HepG2 (cell line): Measurements from ENCODE around the gene STIM1. TPM values are rescaled to one million over a fixed set of nuclear protein-coding genes. Genes with fewer than 3 reads are reported as not detected.

ENCODE experiments used
- ATAC-seq: fragments of 200-7000 bp; cut with Tn5 transposase; 3 replicates; pipeline ENCODE4 v1.9.1; 2020; ENCODE audit warnings: mild to moderate bottlenecking, moderate library complexity
- BruUV-seq: library from RNA; stranded (reverse); fragments of 400-500 nt; replicated peaks from 2 replicates; lab custom pipeline; 2021; lab: Mats Ljungman, UMichigan
- CTCF ChIA-PET: fragments of 300-600 bp; formaldehyde crosslinking; extraction: SDS; loops from one replicate; lab custom pipeline; 2021; ENCODE audit warnings: low total read pairs, inconsistent platforms, low intra/inter-chr PET ratio; lab: Yijun Ruan, JAX
- POLR2A ChIA-PET: fragments of 350-600 bp; sonication (Branson Sonifier 250); formaldehyde crosslinking; loops from one replicate; lab custom pipeline; 2020; ENCODE audit warnings: antibody characterized with exemption, inconsistent platforms; lab: Yijun Ruan, JAX
- DNase-seq: peaks from one replicate; pipeline ENCODE4 v3.0.0-alpha.2; 2015; ENCODE audit warnings: low spot score
- FAIRE-seq: peaks from 3 replicates; lab custom pipeline; 2011; peaks lifted over from hg19 to GRCh38; lab: Jason Lieb, UNC
- H2AFZ ChIP-seq: one replicate; pipeline ENCODE4 v1.6.1; 2011; ENCODE audit warnings: low read length, inconsistent platforms
- H3K27ac ChIP-seq: fragments of 300-600 bp; 3 replicates; pipeline ENCODE4 v1.8.0; 2011; ENCODE audit warnings: mixed run types, mild to moderate bottlenecking, mixed read lengths, low read length, inconsistent platforms; ENCODE audit not compliant: insufficient read depth; ENCODE audit errors: extremely low read length
- H3K27me3 ChIP-seq, 2 experiments: fragments of 200-600 bp in 1 of 2; 2 replicates in 1 of 2; 3 replicates in 1 of 2; pipeline versions ENCODE4 v1.6.0 to v1.8.0; 2011; ENCODE audit warnings: low read length in 2 of 2, mild to moderate bottlenecking in 2 of 2, moderate library complexity in 2 of 2, inconsistent platforms in 1 of 2; ENCODE audit not compliant: insufficient read depth in 2 of 2, control insufficient read depth in 1 of 2
- H3K36me3 ChIP-seq, 2 experiments: fragments of 200-600 bp in 1 of 2; replicated peaks in 1 of 2; 2 replicates in 1 of 2; 3 replicates in 1 of 2; pipeline versions ENCODE4 v1.5.1 to v1.8.0; 2011; ENCODE audit warnings: low read length in 2 of 2, inconsistent platforms in 1 of 2; ENCODE audit not compliant: insufficient read depth in 2 of 2, control insufficient read depth in 1 of 2
- H3K4me1 ChIP-seq: 2 replicates; pipeline ENCODE4 v1.5.1; 2012; ENCODE audit warnings: low read length, inconsistent platforms; ENCODE audit not compliant: insufficient read depth
- H3K4me2 ChIP-seq: 2 replicates; pipeline ENCODE4 v1.6.0; 2011; ENCODE audit warnings: low read depth, low read length, inconsistent platforms
- H3K4me3 ChIP-seq, 3 experiments: fragments of 200-600 bp in 1 of 3; sonication (generic), shearing (Covaris generic) in 1 of 3; replicated peaks in 1 of 3; 2 replicates each; pipeline ENCODE4 v1.5.1; 2011 to 2016; ENCODE audit warnings: low read length in 3 of 3, inconsistent platforms in 2 of 3, low read depth in 2 of 3, mild to moderate bottlenecking in 2 of 3, control low read depth in 1 of 3, mixed read lengths in 1 of 3; ENCODE audit not compliant: insufficient read depth in 1 of 3
- H3K79me2 ChIP-seq: one replicate; pipeline ENCODE4 v1.6.1; 2011; ENCODE audit warnings: low read length, inconsistent platforms; ENCODE audit not compliant: insufficient read depth
- H3K9ac ChIP-seq: 2 replicates; pipeline ENCODE4 v1.6.0; 2011; ENCODE audit warnings: mild to moderate bottlenecking, low read depth, low read length, inconsistent platforms; ENCODE audit not compliant: insufficient read depth
- H3K9me3 ChIP-seq: 2 replicates; pipeline ENCODE4 v1.5.1; 2012; ENCODE audit warnings: mild to moderate bottlenecking, low read length
- H4K20me1 ChIP-seq: 2 replicates; pipeline ENCODE4 v1.6.0; 2011; ENCODE audit warnings: inconsistent platforms, mild to moderate bottlenecking, low read length, moderate library complexity; ENCODE audit not compliant: insufficient read depth
- MTF1 ChIP-seq: sonication (generic); formaldehyde crosslinking; IDR thresholded peaks from 2 replicates; pipeline ENCODE4 v1.5.0; 2020; ENCODE audit warnings: missing genetic modification reagents
- NFIB ChIP-seq: sonication (generic); formaldehyde crosslinking; IDR thresholded peaks from 2 replicates; pipeline ENCODE4 v1.9.0; 2021; ENCODE audit warnings: missing genetic modification reagents, mild to moderate bottlenecking, borderline replicate concordance
- NR1H2 ChIP-seq: sonication (generic); formaldehyde crosslinking; IDR thresholded peaks from 2 replicates; pipeline ENCODE4 v1.8.1; 2022; ENCODE audit warnings: low read depth, missing genetic modification reagents, borderline replicate concordance
- POGZ ChIP-seq: sonication (generic); formaldehyde crosslinking; IDR thresholded peaks from 2 replicates; pipeline ENCODE4 v1.4.0; 2020; ENCODE audit warnings: mild to moderate bottlenecking, missing genetic modification reagents
- SALL1 ChIP-seq: sonication (generic); formaldehyde crosslinking; IDR thresholded peaks from 2 replicates; pipeline ENCODE4 v1.8.0; 2022; ENCODE audit warnings: mild to moderate bottlenecking, missing genetic modification reagents
- SETDB1 ChIP-seq: sonication (generic); formaldehyde crosslinking; IDR thresholded peaks from 2 replicates; pipeline ENCODE4 v1.5.1; 2020; ENCODE audit warnings: missing genetic modification reagents, mild to moderate bottlenecking, borderline replicate concordance
- STAT5B ChIP-seq: sonication (generic); formaldehyde crosslinking; IDR thresholded peaks from 2 replicates; pipeline ENCODE4 v1.4.0; 2020; ENCODE audit warnings: missing genetic modification reagents
- ZNF292 ChIP-seq: sonication (generic); formaldehyde crosslinking; IDR thresholded peaks from 2 replicates; pipeline ENCODE4 v1.8.1; 2022; ENCODE audit warnings: mild to moderate bottlenecking, low read depth, missing genetic modification reagents, borderline replicate concordance
- ZNF350 ChIP-seq: sonication (generic); formaldehyde crosslinking; IDR thresholded peaks from 2 replicates; pipeline ENCODE4 v1.4.0; 2020; ENCODE audit warnings: mild to moderate bottlenecking, low read depth, missing genetic modification reagents, borderline replicate concordance
- ZNF496 ChIP-seq: sonication (generic); formaldehyde crosslinking; IDR thresholded peaks from 2 replicates; pipeline ENCODE4 v1.8.1; 2023; ENCODE audit warnings: mild to moderate bottlenecking, moderate library complexity, missing genetic modification reagents; ENCODE audit not compliant: insufficient replicate concordance
- ZNF616 ChIP-seq: sonication (generic); formaldehyde crosslinking; IDR thresholded peaks from 2 replicates; pipeline ENCODE4 v1.5.0; 2020; ENCODE audit warnings: low read depth, mild to moderate bottlenecking, missing genetic modification reagents
- ZNF777 ChIP-seq: sonication (generic); formaldehyde crosslinking; IDR thresholded peaks from 2 replicates; pipeline ENCODE4 v1.4.0; 2020; ENCODE audit warnings: missing genetic modification reagents
- ZSCAN21 ChIP-seq: sonication (generic); formaldehyde crosslinking; IDR thresholded peaks from 2 replicates; pipeline ENCODE4 v1.8.0; 2022; ENCODE audit warnings: mild to moderate bottlenecking, missing genetic modification reagents, moderate library complexity, borderline replicate concordance
- ZSCAN22 ChIP-seq: sonication (generic); formaldehyde crosslinking; IDR thresholded peaks from 2 replicates; pipeline ENCODE4 v1.4.0; 2020; ENCODE audit warnings: mild to moderate bottlenecking, missing genetic modification reagents
- WGBS: methylation state at CpG from one replicate; pipeline ENCODE4 v1.1.6; 2017; ENCODE audit warnings: low lambda C conversion rate; 5-methylcytosine and 5-hydroxymethylcytosine counted together
- in situ Hi-C: cut with HindIII; loops from 2 replicates; pipeline ENCODE4 v1.10.0; 2017; ENCODE audit warnings: low pct_unique_long_range_greater_than_20kb; ENCODE audit not compliant: extremely low pct_ligation_motif_present
- intact Hi-C: fragments of 100-400 bp; cut with micrococcal nuclease; formaldehyde crosslinking; loops from one replicate; pipeline ENCODE4 v1.10.0; 2022; ENCODE audit not compliant: unreplicated experiment
- polyA plus RNA-seq, 8 experiments: library from polyadenylated mRNA; depleted of rRNA in 3 of 8; stranded (reverse) in 7 of 8; unstranded in 1 of 8; fragments of >200 nt; fragmentation: Illumina TruSeq in 4 of 8; extraction: Trizol in 4 of 8; gene quantifications; 2 replicates each; pipeline versions ENCODE4 v1.2.1 to v1.2.3, GENCODE V29; 2011 to 2016; ENCODE audit warnings: low read depth in 4 of 8, missing spikeins in 1 of 8, mixed read lengths in 1 of 8; ENCODE audit not compliant: insufficient read depth in 1 of 8
- total RNA-seq, 5 experiments: library from RNA; depleted of rRNA; stranded (reverse); fragments of >200 nt; fragmentation: Illumina TruSeq; extraction: Trizol; gene quantifications; 2 replicates each; pipeline ENCODE4 v1.2.3, GENCODE V29; 2016; ENCODE audit warnings: low read depth in 1 of 5
- TF ChIP-seq, protein P1 (sequence below): IDR thresholded peaks from 2 replicates; pipeline ENCODE4 v1.6.1; 2018; ENCODE audit warnings: missing genetic modification reagents, mild to moderate bottlenecking, missing compliant biosample characterization
- TF ChIP-seq, protein P2 (sequence below): sonication (generic); formaldehyde crosslinking; IDR thresholded peaks from 2 replicates; pipeline ENCODE4 v1.4.0; 2020; ENCODE audit warnings: mild to moderate bottlenecking, missing genetic modification reagents, borderline replicate concordance
- TF ChIP-seq, protein P3 (sequence below): sonication (generic); formaldehyde crosslinking; IDR thresholded peaks from 2 replicates; pipeline ENCODE4 v1.4.0; 2020; ENCODE audit warnings: missing genetic modification reagents
- TF ChIP-seq, protein P4 (sequence below): IDR thresholded peaks from 2 replicates; pipeline ENCODE4 v1.4.0; 2020; ENCODE audit warnings: mild to moderate bottlenecking, missing genetic modification reagents

Gene STIM1
- total and polyA plus RNA-seq, 2 of the 13 experiments (the other 11 are each of a cell fraction or from before 2014, with no cell fraction given): 19.2 to 28.5 TPM

DNA sequence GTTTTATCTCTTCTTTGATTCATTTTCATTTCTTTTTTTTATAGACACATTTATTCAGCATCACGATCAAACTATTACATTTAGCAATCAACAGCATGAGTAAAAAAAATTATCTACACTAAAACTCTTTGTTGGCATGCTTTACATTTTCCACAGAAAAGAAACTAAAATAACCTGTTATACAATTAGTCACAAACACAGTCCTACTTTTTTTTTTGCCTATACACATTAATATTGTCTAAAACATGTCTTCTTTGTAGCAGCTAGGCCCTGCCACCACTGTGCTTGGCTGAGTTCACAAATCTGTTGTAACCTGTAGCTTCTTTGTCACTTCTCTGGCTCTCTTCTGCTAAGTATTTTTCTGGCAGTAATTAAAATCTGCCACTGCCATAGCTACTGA lies 117.0 kb downstream of the STIM1 start:
- H3K27ac ChIP-seq: no peak overlapping the region
- no peak overlapping the region for H3K9ac ChIP-seq
- H3K4me3 ChIP-seq: no peak overlapping the region
- in situ Hi-C loops (no loop called here), intact Hi-C loops (no loop called here)
- no peak overlapping the region for H3K4me2 ChIP-seq
- ChIA-PET POLR2A (no interaction called here), CTCF (no interaction called here)
- no peak for ATAC-seq
- no peaks in the 10 kb centered on the region for H4K20me1 ChIP-seq
- FAIRE-seq: no peak
- H3K79me2 ChIP-seq: no peaks in the 10 kb centered on the region
- H3K9me3 ChIP-seq: no peaks in the 10 kb centered on the region
- no peak for DNase-seq
- H3K27me3 ChIP-seq: no peaks in the 10 kb centered on the region
- peaks cover 5 to 10% of the 10 kb centered on the region in 2 experiments; a peak in 3 of 5 replicates for H3K36me3 ChIP-seq
- no peak overlapping the region for H2AFZ ChIP-seq
- H3K4me1 ChIP-seq: no peaks in the 10 kb centered on the region
- WGBS: 98% methylated on average over 1 of the region's 1 CpG
- BruUV-seq: no TSS peak
- TF ChIP-seq ZNF496: no peak
- TF ChIP-seq STAT5B: no peak
- TF ChIP-seq ZNF292: no peak
- TF ChIP-seq POGZ (CRISPR knock-in tag): no peak
- TF ChIP-seq SALL1 (CRISPR knock-in tag): no peak
- no peak for TF ChIP-seq MTF1 (CRISPR knock-in tag)
- no peak for TF ChIP-seq NFIB (CRISPR knock-in tag)
- TF ChIP-seq, protein P1, sequence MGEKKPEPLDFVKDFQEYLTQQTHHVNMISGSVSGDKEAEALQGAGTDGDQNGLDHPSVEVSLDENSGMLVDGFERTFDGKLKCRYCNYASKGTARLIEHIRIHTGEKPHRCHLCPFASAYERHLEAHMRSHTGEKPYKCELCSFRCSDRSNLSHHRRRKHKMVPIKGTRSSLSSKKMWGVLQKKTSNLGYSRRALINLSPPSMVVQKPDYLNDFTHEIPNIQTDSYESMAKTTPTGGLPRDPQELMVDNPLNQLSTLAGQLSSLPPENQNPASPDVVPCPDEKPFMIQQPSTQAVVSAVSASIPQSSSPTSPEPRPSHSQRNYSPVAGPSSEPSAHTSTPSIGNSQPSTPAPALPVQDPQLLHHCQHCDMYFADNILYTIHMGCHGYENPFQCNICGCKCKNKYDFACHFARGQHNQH (CRISPR knock-in tag): no peak
- TF ChIP-seq, protein P2, sequence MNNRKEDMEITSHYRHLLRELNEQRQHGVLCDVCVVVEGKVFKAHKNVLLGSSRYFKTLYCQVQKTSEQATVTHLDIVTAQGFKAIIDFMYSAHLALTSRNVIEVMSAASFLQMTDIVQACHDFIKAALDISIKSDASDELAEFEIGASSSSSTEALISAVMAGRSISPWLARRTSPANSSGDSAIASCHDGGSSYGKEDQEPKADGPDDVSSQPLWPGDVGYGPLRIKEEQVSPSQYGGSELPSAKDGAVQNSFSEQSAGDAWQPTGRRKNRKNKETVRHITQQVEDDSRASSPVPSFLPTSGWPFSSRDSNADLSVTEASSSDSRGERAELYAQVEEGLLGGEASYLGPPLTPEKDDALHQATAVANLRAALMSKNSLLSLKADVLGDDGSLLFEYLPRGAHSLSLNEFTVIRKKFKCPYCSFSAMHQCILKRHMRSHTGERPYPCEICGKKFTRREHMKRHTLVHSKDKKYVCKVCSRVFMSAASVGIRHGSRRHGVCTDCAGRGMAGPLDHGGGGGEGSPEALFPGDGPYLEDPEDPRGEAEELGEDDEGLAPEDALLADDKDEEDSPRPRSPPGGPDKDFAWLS (CRISPR knock-in tag): no peak
- TF ChIP-seq ZNF616 (CRISPR knock-in tag): no peak
- TF ChIP-seq ZSCAN22 (CRISPR knock-in tag): no peak
- TF ChIP-seq, protein P3, sequence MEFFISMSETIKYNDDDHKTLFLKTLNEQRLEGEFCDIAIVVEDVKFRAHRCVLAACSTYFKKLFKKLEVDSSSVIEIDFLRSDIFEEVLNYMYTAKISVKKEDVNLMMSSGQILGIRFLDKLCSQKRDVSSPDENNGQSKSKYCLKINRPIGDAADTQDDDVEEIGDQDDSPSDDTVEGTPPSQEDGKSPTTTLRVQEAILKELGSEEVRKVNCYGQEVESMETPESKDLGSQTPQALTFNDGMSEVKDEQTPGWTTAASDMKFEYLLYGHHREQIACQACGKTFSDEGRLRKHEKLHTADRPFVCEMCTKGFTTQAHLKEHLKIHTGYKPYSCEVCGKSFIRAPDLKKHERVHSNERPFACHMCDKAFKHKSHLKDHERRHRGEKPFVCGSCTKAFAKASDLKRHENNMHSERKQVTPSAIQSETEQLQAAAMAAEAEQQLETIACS (CRISPR knock-in tag): no peak
- TF ChIP-seq, protein P4, sequence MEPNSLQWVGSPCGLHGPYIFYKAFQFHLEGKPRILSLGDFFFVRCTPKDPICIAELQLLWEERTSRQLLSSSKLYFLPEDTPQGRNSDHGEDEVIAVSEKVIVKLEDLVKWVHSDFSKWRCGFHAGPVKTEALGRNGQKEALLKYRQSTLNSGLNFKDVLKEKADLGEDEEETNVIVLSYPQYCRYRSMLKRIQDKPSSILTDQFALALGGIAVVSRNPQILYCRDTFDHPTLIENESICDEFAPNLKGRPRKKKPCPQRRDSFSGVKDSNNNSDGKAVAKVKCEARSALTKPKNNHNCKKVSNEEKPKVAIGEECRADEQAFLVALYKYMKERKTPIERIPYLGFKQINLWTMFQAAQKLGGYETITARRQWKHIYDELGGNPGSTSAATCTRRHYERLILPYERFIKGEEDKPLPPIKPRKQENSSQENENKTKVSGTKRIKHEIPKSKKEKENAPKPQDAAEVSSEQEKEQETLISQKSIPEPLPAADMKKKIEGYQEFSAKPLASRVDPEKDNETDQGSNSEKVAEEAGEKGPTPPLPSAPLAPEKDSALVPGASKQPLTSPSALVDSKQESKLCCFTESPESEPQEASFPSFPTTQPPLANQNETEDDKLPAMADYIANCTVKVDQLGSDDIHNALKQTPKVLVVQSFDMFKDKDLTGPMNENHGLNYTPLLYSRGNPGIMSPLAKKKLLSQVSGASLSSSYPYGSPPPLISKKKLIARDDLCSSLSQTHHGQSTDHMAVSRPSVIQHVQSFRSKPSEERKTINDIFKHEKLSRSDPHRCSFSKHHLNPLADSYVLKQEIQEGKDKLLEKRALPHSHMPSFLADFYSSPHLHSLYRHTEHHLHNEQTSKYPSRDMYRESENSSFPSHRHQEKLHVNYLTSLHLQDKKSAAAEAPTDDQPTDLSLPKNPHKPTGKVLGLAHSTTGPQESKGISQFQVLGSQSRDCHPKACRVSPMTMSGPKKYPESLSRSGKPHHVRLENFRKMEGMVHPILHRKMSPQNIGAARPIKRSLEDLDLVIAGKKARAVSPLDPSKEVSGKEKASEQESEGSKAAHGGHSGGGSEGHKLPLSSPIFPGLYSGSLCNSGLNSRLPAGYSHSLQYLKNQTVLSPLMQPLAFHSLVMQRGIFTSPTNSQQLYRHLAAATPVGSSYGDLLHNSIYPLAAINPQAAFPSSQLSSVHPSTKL (CRISPR knock-in tag): no peak
- no peak for TF ChIP-seq ZSCAN21
- no peak for TF ChIP-seq SETDB1 (CRISPR knock-in tag)
- no peak for TF ChIP-seq NR1H2
- no peak for TF ChIP-seq ZNF350 (CRISPR knock-in tag)
- no peak for TF ChIP-seq ZNF777
